NCI-H748 (cell line): Measurements from ENCODE around the gene TTC3.

Experiments used
- DNase-seq: peaks from one replicate; lab custom pipeline; 2025; ENCODE audit not compliant: unreplicated experiment; lab: John Stamatoyannopoulos, UW

TTC3 gene

DNA sequence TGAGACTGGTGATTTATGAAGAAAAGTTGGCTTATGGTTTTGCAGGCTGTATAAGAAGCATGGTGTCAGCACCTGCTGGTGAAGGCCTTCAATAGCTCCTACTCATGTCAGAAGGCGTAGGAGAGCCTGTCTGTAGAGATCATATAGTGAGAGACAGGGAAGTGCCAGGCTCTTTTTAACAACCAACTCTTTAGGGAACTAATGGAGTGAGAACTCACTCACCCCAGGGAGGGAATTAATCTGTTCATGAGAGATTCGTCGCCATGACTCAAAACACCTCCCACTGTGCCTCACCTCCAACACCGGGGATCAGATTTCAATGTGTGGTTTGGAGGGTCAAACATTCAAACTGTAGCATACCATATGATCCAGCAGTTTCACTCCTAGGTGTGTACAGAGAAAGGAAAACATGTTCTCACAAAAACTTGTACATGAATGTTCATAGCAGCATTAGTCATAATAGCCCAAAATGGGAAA lies 72.6 kb downstream of the TTC3 start:
- peak; percentile 31 for DNase-seq

DNA sequence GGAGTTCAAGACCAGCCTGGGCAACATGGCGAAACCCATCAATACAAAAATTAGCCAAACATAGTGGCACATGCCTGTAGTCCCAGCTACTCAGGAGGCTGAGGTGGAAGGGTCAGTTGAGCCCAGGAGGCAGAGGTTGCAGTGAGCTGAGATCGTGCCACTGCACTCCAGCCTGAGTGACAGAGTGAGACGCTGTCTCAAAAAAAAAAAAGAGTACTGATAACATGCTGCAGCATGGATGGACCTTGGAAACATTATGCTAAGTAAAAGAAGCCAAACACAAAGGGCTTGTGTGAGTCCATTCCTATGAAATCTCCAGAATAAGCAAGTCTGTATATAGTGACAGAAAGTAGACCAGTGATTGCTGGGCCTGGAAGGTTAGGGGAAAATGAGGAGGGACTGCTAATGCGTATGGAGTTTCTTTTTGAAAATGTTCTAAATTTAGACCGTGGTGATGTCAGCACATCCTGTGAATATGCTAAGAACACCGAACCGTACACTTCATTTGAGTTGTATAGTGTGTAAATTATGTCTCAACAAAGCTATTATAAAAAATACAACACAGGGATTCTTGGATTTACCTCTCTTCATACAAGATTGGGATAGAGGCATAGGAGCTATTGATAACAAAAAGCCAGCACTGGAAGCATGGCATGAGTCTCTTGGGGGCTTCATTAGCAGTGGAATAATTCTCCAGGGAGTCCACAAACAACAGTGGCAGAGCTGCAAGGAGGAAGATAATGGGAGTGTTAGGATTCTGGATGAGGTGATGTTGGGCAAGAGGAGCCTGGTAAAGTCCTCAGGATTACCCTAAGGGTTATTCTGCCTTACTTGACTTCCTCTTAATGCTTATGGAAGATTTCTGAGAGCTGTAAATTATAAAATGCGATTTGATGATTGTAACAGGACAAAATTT lies 73.5 kb downstream of the TTC3 start:
- no peak for DNase-seq

DNA sequence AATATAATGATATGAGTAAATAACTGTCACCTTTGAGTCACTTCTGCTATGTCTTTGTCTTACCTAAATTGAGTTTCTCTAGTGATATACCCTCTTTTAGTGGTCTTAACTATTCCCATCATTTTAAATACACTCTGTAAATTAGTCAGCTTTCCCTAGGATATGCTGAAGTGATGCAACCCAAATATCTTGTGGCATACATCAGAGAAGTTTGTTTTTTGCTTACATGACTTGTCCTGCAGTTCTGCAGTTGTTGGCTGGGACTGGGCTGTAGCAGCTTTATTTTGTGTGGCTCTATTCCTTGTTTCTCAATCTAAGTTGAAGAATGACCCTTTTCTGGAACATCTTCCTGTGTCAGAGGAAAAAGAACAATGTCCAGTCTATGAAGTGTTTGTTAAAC lies 76.4 kb downstream of the TTC3 start:
- no peak for DNase-seq

GRCh38 chr21:37153196-37153934 lies 80.3 kb downstream of the TTC3 start:
- no peak for DNase-seq

- no peak for DNase-seq
Measured at GRCh38 chr21:37153935-37154350, 80.9 kb downstream of the TTC3 start.

GRCh38 chr21:37155186-37155585 lies 82.1 kb downstream of the TTC3 start:
- DNase-seq, result no peak

GRCh38 chr21:37157938-37158337 lies 84.9 kb downstream of the TTC3 start:
- DNase-seq, result no peak

- no peak for DNase-seq
Measured at GRCh38 chr21:37159053-37159776, 86.2 kb downstream of the TTC3 start.

DNA sequence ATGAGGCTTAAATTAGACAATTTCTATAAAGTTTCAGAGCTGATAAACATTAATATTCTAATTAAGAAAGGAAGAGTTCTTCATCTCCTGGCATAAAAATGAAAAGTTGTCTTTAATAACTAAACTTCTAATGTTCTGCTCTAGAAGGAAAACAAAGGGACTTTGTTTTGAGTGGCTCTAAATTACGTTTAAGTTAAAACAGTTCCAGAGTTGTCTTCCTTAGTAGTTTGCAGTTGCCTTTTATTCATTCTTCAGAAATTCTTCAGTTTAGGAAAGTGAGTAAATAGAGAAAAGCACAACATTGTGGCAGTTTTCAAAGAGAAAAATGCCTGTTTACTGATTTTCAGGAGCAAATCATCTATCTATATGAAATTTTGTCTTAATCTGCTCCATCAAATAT lies 86.9 kb downstream of the TTC3 start:
- no peak for DNase-seq

GRCh38 chr21:37164742-37165141 lies 91.7 kb downstream of the TTC3 start:
- DNase-seq, result no peak

- no peak for DNase-seq
Measured at GRCh38 chr21:37165586-37165985, 92.5 kb downstream of the TTC3 start.

DNA sequence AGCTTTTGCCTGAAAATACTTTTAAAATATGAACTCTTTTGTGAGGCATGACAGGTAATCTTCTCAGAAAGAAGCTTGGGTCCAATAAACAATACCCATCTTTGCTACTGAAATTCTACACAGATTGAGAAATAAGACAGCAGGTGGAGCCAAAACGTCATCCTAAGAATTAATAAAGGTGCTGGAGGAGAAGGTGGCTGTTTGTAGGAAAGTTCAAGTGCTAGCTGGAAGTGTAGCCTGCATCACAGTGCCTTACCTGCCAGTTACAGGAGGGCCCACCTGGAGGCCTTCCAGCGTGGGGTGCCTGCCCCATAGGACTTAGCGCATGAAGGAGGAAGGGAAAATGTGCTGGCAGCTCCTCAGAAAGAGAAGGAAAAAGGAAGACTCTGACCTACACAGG lies 93.7 kb downstream of the TTC3 start:
- DNase-seq, result peak; percentile 11

- no peak for DNase-seq
Measured at GRCh38 chr21:37168666-37169065, 95.6 kb downstream of the TTC3 start.

GRCh38 chr21:37172646-37173045 lies 99.6 kb downstream of the TTC3 start:
- DNase-seq, result no peak

GRCh38 chr21:37176716-37177115 lies 103.7 kb downstream of the TTC3 start:
- DNase-seq, result no peak

GRCh38 chr21:37181059-37181458 lies 108.0 kb downstream of the TTC3 start:
- DNase-seq, result no peak

GRCh38 chr21:37182222-37182621 lies 109.2 kb downstream of the TTC3 start:
- DNase-seq, result no peak

GRCh38 chr21:37183749-37184148 lies 110.7 kb downstream of the TTC3 start:
- no peak for DNase-seq

DNA sequence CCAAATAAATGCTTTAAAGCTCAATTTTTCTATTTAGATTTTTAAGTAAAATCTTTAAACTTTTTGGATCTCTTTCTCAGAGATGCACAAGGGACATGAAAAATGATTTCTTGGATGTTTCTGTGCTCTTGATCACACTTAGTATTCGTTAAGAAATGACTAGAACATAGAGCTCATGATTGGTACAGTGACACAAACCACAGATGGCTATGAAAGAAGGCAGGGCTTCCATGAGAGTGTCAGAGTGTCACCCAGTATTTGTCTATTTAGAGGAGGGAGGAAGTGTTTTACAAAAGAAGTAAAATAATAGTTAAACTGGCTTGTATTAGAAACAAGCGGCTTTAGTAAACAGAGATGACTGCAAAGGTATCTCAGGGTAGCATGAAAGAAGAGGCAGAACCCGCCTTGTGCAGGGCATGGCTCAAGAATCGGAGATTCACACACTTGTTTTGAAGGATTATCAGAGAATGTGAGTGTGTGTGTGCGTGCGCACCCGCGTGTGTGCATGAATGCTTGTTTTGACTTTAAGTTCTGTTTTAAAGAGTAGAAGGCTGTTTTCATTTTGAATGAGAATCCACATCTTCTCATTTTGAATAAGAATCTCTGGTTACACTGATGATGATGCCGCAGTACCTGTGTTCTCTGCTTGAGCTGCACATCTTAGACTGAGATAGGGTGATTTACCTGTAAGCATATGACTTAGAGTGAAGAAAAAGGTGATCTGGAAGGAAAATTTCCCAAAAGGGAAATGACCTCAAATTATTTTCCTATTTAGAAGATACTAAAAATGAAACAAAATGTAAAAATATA lies 111.9 kb downstream of the TTC3 start:
- DNase-seq, result no peak

GRCh38 chr21:37186983-37187382 lies 113.9 kb downstream of the TTC3 start:
- DNase-seq, result no peak

DNA sequence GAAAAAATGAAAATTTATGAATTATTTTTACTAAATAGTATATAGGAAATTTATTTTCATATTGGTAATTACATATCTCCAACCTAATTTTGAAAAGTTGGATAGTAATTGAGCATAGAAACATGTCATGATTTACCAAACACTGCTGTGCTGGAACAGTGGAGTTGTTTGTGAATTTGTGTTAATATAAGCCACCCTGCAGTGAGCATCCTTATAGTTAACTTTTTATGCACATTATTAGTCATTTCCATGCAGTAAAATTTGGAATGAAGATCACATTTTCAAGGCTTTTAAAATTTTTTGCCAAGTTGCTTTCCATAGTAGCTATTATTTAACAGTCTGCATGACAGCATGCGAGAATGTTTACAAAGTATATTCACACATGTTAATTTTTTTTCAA lies 115.8 kb downstream of the TTC3 start:
- no peak for DNase-seq
